Prostate gland (tissue), 2 donors: Measurements from ENCODE around the gene ZNF688.

Experiments
- POLR2A ChIP-seq: fragments of 450-650 bp; IDR thresholded peaks from one replicate; pipeline ENCODE4 v1.6.1; 2016; ENCODE audit warnings: antibody characterized with exemption, mild to moderate bottlenecking
- POLR2AphosphoS5 ChIP-seq: sonication (generic); formaldehyde crosslinking; IDR thresholded peaks from one replicate; pipeline ENCODE4 v1.6.1; 2017; ENCODE audit warnings: antibody characterized with exemption
- TF ChIP-seq, protein P1 (sequence below), 4 experiments: fragments of 200-600 bp in 2 of 4; fragments of 450-650 bp in 2 of 4; sonication (generic) in 2 of 4; IDR thresholded peaks; 1 replicate in 3 of 4; 2 replicates in 1 of 4; pipeline ENCODE4 v1.5.1; 2016 to 2019; ENCODE audit warnings: antibody characterized with exemption in 4 of 4, mild to moderate bottlenecking in 2 of 4, moderate library complexity in 2 of 4

DNA sequence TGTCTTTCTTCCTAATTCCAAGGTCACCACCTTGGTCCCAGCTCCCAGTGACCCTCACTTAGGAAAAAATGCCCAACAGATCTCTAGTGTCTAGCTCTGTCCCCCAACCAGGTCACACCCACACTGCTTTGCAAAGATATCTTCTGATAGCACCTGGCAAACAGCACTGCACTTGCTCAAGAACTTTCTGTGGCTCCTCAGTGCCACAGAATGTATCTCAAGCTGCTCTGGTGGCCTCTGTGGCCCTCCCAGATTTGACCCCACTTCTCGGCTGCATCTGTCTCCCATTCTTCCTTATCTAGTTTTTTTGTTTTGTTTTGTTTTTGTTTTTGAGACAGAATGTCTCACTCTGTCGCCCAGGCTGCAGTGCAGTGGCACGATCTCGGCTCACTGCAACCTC lies 5.0 kb downstream of the ZNF688 start:
- TF ChIP-seq POLR2A, result no peak
- TF ChIP-seq, protein P1, sequence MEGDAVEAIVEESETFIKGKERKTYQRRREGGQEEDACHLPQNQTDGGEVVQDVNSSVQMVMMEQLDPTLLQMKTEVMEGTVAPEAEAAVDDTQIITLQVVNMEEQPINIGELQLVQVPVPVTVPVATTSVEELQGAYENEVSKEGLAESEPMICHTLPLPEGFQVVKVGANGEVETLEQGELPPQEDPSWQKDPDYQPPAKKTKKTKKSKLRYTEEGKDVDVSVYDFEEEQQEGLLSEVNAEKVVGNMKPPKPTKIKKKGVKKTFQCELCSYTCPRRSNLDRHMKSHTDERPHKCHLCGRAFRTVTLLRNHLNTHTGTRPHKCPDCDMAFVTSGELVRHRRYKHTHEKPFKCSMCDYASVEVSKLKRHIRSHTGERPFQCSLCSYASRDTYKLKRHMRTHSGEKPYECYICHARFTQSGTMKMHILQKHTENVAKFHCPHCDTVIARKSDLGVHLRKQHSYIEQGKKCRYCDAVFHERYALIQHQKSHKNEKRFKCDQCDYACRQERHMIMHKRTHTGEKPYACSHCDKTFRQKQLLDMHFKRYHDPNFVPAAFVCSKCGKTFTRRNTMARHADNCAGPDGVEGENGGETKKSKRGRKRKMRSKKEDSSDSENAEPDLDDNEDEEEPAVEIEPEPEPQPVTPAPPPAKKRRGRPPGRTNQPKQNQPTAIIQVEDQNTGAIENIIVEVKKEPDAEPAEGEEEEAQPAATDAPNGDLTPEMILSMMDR (IDR thresholded peaks at IDR 0.05), result no peak
- no peak for TF ChIP-seq POLR2AphosphoS5
